K562 (cell line): ENCODE results near the gene GATC. TPM values are rescaled to one million over a fixed set of nuclear protein-coding genes. Genes with fewer than 3 reads are reported as not detected.

Experiments
- AFF1 ChIP-seq, 2 experiments: fragments of 450-650 bp; IDR thresholded peaks; 2 replicates each; pipeline ENCODE4 v1.6.1; 2018; ENCODE audit warnings: mild to moderate bottlenecking in 2 of 2, low read depth in 1 of 2; ENCODE audit not compliant: partially characterized antibody in 2 of 2
- CC2D1A ChIP-seq: fragments of 450-650 bp; IDR thresholded peaks from 2 replicates; pipeline ENCODE4 v1.6.1; 2017; ENCODE audit warnings: mild to moderate bottlenecking
- CHD1 ChIP-seq: fragments of 200-600 bp; sonication (generic); IDR thresholded peaks from one replicate; pipeline ENCODE4 v1.6.1; 2012; ENCODE audit warnings: mild to moderate bottlenecking, moderate library complexity, low read length, inconsistent platforms
- CREB1 ChIP-seq, 2 experiments: sonication (generic) in 1 of 2; formaldehyde crosslinking in 1 of 2; IDR thresholded peaks; 2 replicates each; pipeline versions ENCODE4 v1.6.1 to v1.8.0; 2012 to 2022; ENCODE audit warnings: inconsistent platforms in 1 of 2, mild to moderate bottlenecking in 1 of 2, missing genetic modification reagents in 1 of 2, moderate library complexity in 1 of 2
- EP300 ChIP-seq: IDR thresholded peaks from 2 replicates; pipeline ENCODE4 v1.6.1; 2012; ENCODE audit warnings: low read length, improper control_type of control experiment
- ETV6 ChIP-seq, 3 experiments: fragments of 150-350 bp in 1 of 3; sonication (generic) in 1 of 3; formaldehyde crosslinking in 1 of 3; IDR thresholded peaks; 2 replicates each; pipeline versions ENCODE4 v1.6.1 to v1.8.0; 2014 to 2022; ENCODE audit warnings: borderline replicate concordance in 2 of 3, low read depth in 2 of 3, antibody characterized with exemption in 1 of 3, low read length in 1 of 3, mild to moderate bottlenecking in 1 of 3, missing genetic modification reagents in 1 of 3
- HEY1 ChIP-seq: fragments of 250-450 bp; sonication (Bioruptor Pico); IDR thresholded peaks from 2 replicates; pipeline ENCODE4 v1.5.0; 2020; ENCODE audit warnings: mild to moderate bottlenecking, moderate library complexity, borderline replicate concordance
- JUND ChIP-seq, 2 experiments: IDR thresholded peaks; 2 replicates in 1 of 2; 3 replicates in 1 of 2; pipeline ENCODE4 v1.6.1; 2011; ENCODE audit warnings: borderline replicate concordance in 2 of 2, low read depth in 2 of 2, low read length in 2 of 2, improper control_type of control experiment in 1 of 2, missing biosample characterization in 1 of 2, missing genetic modification characterization in 1 of 2, missing genetic modification reagents in 1 of 2
- MYNN ChIP-seq, 2 experiments: sonication (generic); formaldehyde crosslinking in 1 of 2; IDR thresholded peaks; 2 replicates each; pipeline versions ENCODE4 v1.5.0 to v1.6.1; 2016 to 2020; ENCODE audit warnings: antibody characterized with exemption in 1 of 2, missing genetic modification reagents in 1 of 2
- NEUROD1 ChIP-seq: fragments of 150-350 bp; IDR thresholded peaks from 2 replicates; pipeline ENCODE4 v1.6.1; 2014; ENCODE audit warnings: borderline replicate concordance, low read length, low read depth; ENCODE audit not compliant: partially characterized antibody
- PHF8 ChIP-seq: fragments of 200-600 bp; sonication (generic); IDR thresholded peaks from 2 replicates; pipeline ENCODE4 v1.6.1; 2012; ENCODE audit warnings: mixed run types, mild to moderate bottlenecking, inconsistent platforms, low read length, moderate library complexity, borderline replicate concordance
- PHTF2 ChIP-seq: fragments of 250-450 bp; sonication (Bioruptor Pico); IDR thresholded peaks from 2 replicates; pipeline ENCODE4 v1.5.0; 2021; ENCODE audit warnings: mild to moderate bottlenecking
- RFX1 ChIP-seq: fragments of 450-650 bp; IDR thresholded peaks from 2 replicates; pipeline ENCODE4 v1.6.1; 2016; ENCODE audit warnings: mild to moderate bottlenecking, moderate library complexity
- SAP30 ChIP-seq: fragments of 200-600 bp; sonication (generic); IDR thresholded peaks from 2 replicates; pipeline ENCODE4 v1.6.1; 2012; ENCODE audit warnings: borderline replicate concordance, low read depth, mild to moderate bottlenecking, moderate library complexity, low read length, control low read depth, inconsistent platforms; ENCODE audit not compliant: insufficient read depth, poor library complexity, severe bottlenecking
- STAT5B ChIP-seq: fragments of 250-450 bp; sonication (Bioruptor Pico); IDR thresholded peaks from 2 replicates; pipeline ENCODE4 v1.8.0; 2021; ENCODE audit warnings: mild to moderate bottlenecking, inconsistent platforms
- ZKSCAN3 ChIP-seq: fragments of 250-450 bp; sonication (Bioruptor Pico); IDR thresholded peaks from 2 replicates; pipeline ENCODE4 v1.4.0; 2020
- ZNF699 ChIP-seq: fragments of 250-450 bp; sonication (Bioruptor Pico); IDR thresholded peaks from 2 replicates; pipeline ENCODE4 v1.8.0; 2021; ENCODE audit warnings: mild to moderate bottlenecking, moderate library complexity; ENCODE audit not compliant: insufficient replicate concordance
- polyA plus RNA-seq, 8 experiments: library from polyadenylated mRNA; depleted of rRNA in 4 of 8; stranded (reverse) in 5 of 8; unstranded in 3 of 8; fragments of >200 nt; fragmentation: Nextera tagmentation in 2 of 8; fragmentation: Illumina TruSeq in 1 of 8; extraction: Ambion mirVana in 2 of 8; extraction: Trizol in 1 of 8; gene quantifications; 2 replicates each; pipeline versions ENCODE4 v1.2.1 to v1.2.3, GENCODE V29; 2011 to 2014; ENCODE audit warnings: inconsistent platforms in 1 of 8, missing spikeins in 1 of 8
- total RNA-seq, 7 experiments: library from RNA; depleted of rRNA in 6 of 7; stranded (reverse); fragments of >200 nt in 6 of 7; fragmentation: Illumina TruSeq in 2 of 7; extraction: Trizol in 2 of 7; gene quantifications; 2 replicates each; pipeline versions ENCODE4 v1.2.1 to v1.2.3, GENCODE V29; 2011 to 2021; ENCODE audit warnings: low replicate concordance in 1 of 7
- TF ChIP-seq, protein P1 (sequence below), 3 experiments: fragments of 200-800 bp in 1 of 3; sonication (Bioruptor generic) in 1 of 3; sonication (generic) in 1 of 3; formaldehyde crosslinking in 1 of 3; IDR thresholded peaks; 2 replicates each; pipeline versions ENCODE4 v1.6.1 to v1.8.0; 2016 to 2022; ENCODE audit warnings: mild to moderate bottlenecking in 2 of 3, missing compliant biosample characterization in 2 of 3, missing genetic modification characterization in 2 of 3, missing genetic modification reagents in 1 of 3

The GATC gene
- total and polyA plus RNA-seq, 9 of the 15 experiments (the other 6 are each of a cell fraction or from before 2014, with no cell fraction given), result 5.8 to 52.6 (median 28.2) TPM

GRCh38 chr12:120496413-120497340 is 50.4 kb downstream of the GATC start (continued):
- TF ChIP-seq AFF1 (IDR thresholded peaks at IDR 0.05; ENCODE audit: low read depth in 1 of 2, partially characterized antibody in 2 of 2) (no peak), CHD1 (peak; percentile 71), JUND (IDR thresholded peaks at IDR 0.05; ENCODE audit: borderline replicate concordance, low read depth, low read length) (peak; percentile 19; the same call in 1 of the 2 replicates), JUND (tag; IDR thresholded peaks at IDR 0.05; ENCODE audit: borderline replicate concordance, low read depth, low read length) (no peak; the same call in 2 of the 3 replicates), CC2D1A (0 out of 2 replicates have a peak, but pooled peaks have one; percentile 22), HEY1 (CRISPR knock-in tag) (no peak), SAP30 (peak; percentile 58), EP300 (peak; percentile 21; the same call in 1 of the 2 replicates), CREB1 (IDR thresholded peaks at IDR 0.05) (no peak), CREB1 (CRISPR knock-in tag; IDR thresholded peaks at IDR 0.05) (no peak), MYNN (IDR thresholded peaks at IDR 0.05) (0 out of 2 replicates have a peak, but pooled peaks have one; percentile 45), MYNN (CRISPR knock-in tag; IDR thresholded peaks at IDR 0.05) (no peak), NEUROD1 (peak; percentile 47), STAT5B (CRISPR knock-in tag) (no peak), PHF8 (no peak), ZKSCAN3 (no peak), PHTF2 (CRISPR knock-in tag) (no peak), ETV6 (IDR thresholded peaks at IDR 0.05; ENCODE audit: borderline replicate concordance in 1 of 2, low read depth in 2 of 2, low read length in 1 of 2) (no peak), ETV6 (CRISPR knock-in tag; IDR thresholded peaks at IDR 0.05; ENCODE audit: borderline replicate concordance) (no peak), RFX1 (peak; percentile 86), ZNF699 (no peak)
- TF ChIP-seq, protein P1, sequence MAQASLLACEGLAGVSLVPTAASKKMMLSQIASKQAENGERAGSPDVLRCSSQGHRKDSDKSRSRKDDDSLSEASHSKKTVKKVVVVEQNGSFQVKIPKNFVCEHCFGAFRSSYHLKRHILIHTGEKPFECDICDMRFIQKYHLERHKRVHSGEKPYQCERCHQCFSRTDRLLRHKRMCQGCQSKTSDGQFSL (CRISPR knock-in tag; IDR thresholded peaks at IDR 0.05), result no peak
- TF ChIP-seq, protein P1 (tag; IDR thresholded peaks at IDR 0.05), result peak in 1 of 2 experiments; percentile 43; a peak in 1 of 4 replicates
